ENCODE measurements around the gene SLCO2A1. TPM values are rescaled to one million over a fixed set of nuclear protein-coding genes. Genes with fewer than 3 reads are reported as not detected.

The SLCO2A1 gene
- 0.80 to 1.8 TPM (median 0.93 TPM) in 3 replicates for polyA plus RNA-seq
- 0.14 TPM for polyA plus RNA-seq (2011; ENCODE audit: low read depth)
- 0.94 and 0.96 TPM in 2 replicates for polyA plus RNA-seq (2011; cell fraction: cytosol; rRNA removed)
- polyA plus RNA-seq (2011; cell fraction: nucleus; rRNA removed): 5.6 and 9.9 TPM in 2 replicates
- 1.2 and 1.5 TPM in 2 replicates for polyA plus RNA-seq (2012; ENCODE audit: low replicate concordance)
- 1.5 to 7.7 TPM (median 2.0 TPM) in 3 replicates for polyA minus RNA-seq
- polyA minus RNA-seq (2011; cell fraction: cytosol; rRNA and poly(A)+ RNA removed): 2.9 TPM
- polyA minus RNA-seq (2011; cell fraction: nucleus; rRNA and poly(A)+ RNA removed): 2.5 and 5.5 TPM in 2 replicates

DNA sequence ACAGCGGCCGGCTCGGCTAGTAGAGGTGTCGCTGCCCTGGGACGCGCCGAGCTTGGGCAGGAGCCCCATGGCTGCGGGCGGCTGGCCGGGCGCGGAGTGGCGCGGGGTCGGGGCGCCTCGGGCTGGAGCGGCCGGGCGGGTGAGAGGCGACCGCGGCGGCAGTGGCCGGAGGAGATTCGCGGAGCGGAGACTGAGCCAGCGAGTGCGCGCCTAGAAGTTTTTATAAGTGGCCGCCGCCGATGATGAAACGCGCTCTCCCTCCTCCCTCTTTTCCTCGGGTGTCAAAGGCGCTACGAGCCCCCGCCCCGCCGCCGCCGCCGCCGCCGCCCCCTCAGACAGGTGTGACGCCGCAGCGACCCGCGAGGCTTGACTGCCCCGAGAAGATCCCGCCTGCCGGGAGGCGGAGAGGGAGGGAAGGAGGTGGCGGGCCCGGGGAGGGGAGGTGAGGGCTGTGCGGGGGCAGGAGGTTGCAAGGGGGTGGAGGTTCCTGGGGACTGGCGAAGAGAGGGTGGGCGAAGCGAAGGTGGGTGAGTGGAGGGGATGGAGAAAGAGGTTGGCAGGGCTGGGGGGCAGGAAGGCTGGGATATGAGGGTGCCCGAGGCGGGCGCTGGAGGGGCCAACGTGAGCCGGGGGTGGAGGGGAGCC lies at the start of gene SLCO2A1:
Gene SLCO2A1, minus strand, starts transcription at position 192 of the 645 bp plus-strand sequence. Its CDS starts 123 bp downstream, at position 69.
- H3K36me3 ChIP-seq (ENCODE audit: control insufficient read depth in 2 of 2, extremely low read depth in 1 of 2, insufficient read depth in 2 of 2, low read length in 2 of 2): no peaks in the 10 kb centered on the region
- H3K27ac ChIP-seq (ENCODE audit: control insufficient read depth, insufficient read depth, low read length): no peak within 1 kb of the TSS
- H3K9me1 ChIP-seq (ENCODE audit: control insufficient read depth, extremely low read depth, insufficient read depth, low read length): no peaks in the 10 kb centered on the region
- H4K20me1 ChIP-seq (ENCODE audit: control insufficient read depth, extremely low read depth, insufficient read depth, low read length): no peaks in the 10 kb centered on the region
- H3K9ac ChIP-seq (ENCODE audit: control insufficient read depth, extremely low read depth, insufficient read depth, low read length): no peak within 1 kb of the TSS
- H3K9me3 ChIP-seq (ENCODE audit: control insufficient read depth, low read depth, low read length): no peaks in the 10 kb centered on the region
- peak within 1 kb of the TSS; percentile 83 for H3K4me2 ChIP-seq (ENCODE audit: control insufficient read depth, extremely low read depth, insufficient read depth, low read depth, low read length)
- DNase-seq (ENCODE audit: low read depth, low spot score): no peak
- TF ChIP-seq EZH2 (IDR thresholded peaks at IDR 0.05; ENCODE audit: low read length): no peak
- TF ChIP-seq, protein P1, sequence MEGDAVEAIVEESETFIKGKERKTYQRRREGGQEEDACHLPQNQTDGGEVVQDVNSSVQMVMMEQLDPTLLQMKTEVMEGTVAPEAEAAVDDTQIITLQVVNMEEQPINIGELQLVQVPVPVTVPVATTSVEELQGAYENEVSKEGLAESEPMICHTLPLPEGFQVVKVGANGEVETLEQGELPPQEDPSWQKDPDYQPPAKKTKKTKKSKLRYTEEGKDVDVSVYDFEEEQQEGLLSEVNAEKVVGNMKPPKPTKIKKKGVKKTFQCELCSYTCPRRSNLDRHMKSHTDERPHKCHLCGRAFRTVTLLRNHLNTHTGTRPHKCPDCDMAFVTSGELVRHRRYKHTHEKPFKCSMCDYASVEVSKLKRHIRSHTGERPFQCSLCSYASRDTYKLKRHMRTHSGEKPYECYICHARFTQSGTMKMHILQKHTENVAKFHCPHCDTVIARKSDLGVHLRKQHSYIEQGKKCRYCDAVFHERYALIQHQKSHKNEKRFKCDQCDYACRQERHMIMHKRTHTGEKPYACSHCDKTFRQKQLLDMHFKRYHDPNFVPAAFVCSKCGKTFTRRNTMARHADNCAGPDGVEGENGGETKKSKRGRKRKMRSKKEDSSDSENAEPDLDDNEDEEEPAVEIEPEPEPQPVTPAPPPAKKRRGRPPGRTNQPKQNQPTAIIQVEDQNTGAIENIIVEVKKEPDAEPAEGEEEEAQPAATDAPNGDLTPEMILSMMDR (optimal IDR thresholded peaks at IDR 0.05 in 1 of 3, IDR thresholded peaks at IDR 0.05 in 1 of 3, conservative IDR thresholded peaks at IDR 0.05 in 1 of 3; ENCODE audit: extremely low read depth in 1 of 3, insufficient read depth in 2 of 3, low read length in 3 of 3): no peak
- peak within 1 kb of the TSS; percentile 44 to 69 (median 64) for H3K4me3 ChIP-seq (ENCODE audit: control insufficient read depth in 2 of 3, extremely low read depth in 1 of 3, insufficient read depth in 2 of 3, low read depth in 1 of 3, low read length in 3 of 3)
- peaks cover 43% of the 10 kb centered on the region for H3K27me3 ChIP-seq (ENCODE audit: control insufficient read depth, extremely low read depth, insufficient read depth, low read length)
- H3K4me1 ChIP-seq (ENCODE audit: control insufficient read depth, extremely low read depth, insufficient read depth, low read length): peaks cover 7% of the 10 kb centered on the region
- dilution Hi-C loops (cut with MboI; ENCODE audit: extremely low pct_ligation_motif_present, low sequenced_read_pairs): no loop called here
- no peaks in the 10 kb centered on the region for H3K79me2 ChIP-seq (ENCODE audit: control insufficient read depth, insufficient read depth, low read length)
- H2AFZ ChIP-seq (ENCODE audit: control insufficient read depth, low read length): peak within 1 kb of the TSS; percentile 63
- no peak for FAIRE-seq

DNA sequence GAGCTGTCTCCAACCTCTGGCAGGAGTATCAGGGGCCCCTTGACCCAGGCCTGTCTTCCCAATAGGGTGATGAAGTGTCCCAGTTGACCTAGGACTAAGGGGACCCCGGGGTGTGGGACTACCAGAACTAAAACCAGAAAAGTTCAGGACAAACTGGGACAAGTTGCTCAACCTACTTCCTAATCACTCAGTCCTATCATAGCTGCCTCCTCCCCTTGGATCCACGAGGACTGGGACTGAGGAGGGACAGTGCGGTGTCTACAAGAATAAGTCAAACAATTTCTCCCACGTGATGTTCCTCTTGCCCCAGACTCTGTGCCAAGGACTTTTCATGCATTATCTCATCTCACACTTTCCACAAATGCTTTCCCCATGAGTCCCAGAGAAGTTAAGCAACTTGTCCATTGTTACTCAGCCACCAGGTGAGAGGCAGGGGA lies 49.4 kb upstream of the SLCO2A1 start:
- H3K9me3 ChIP-seq (ENCODE audit: control insufficient read depth, low read depth, low read length): no peaks in the 10 kb centered on the region
- H4K20me1 ChIP-seq (ENCODE audit: control insufficient read depth, extremely low read depth, insufficient read depth, low read length): no peaks in the 10 kb centered on the region
- H3K9ac ChIP-seq (ENCODE audit: control insufficient read depth, extremely low read depth, insufficient read depth, low read length): no peak overlapping the region
- dilution Hi-C loops (cut with MboI; ENCODE audit: extremely low pct_ligation_motif_present, low sequenced_read_pairs): no loop called here
- H3K4me2 ChIP-seq (ENCODE audit: control insufficient read depth, extremely low read depth, insufficient read depth, low read depth, low read length): no peak overlapping the region
- FAIRE-seq (no peak), DNase-seq (ENCODE audit: low read depth, low spot score) (no peak)
- no peaks in the 10 kb centered on the region for H3K4me1 ChIP-seq (ENCODE audit: control insufficient read depth, extremely low read depth, insufficient read depth, low read length)
- H3K9me1 ChIP-seq (ENCODE audit: control insufficient read depth, extremely low read depth, insufficient read depth, low read length): no peaks in the 10 kb centered on the region
- H3K79me2 ChIP-seq (ENCODE audit: control insufficient read depth, insufficient read depth, low read length): no peaks in the 10 kb centered on the region
- TF ChIP-seq, protein P1 (optimal IDR thresholded peaks at IDR 0.05 in 1 of 3, IDR thresholded peaks at IDR 0.05 in 1 of 3, conservative IDR thresholded peaks at IDR 0.05 in 1 of 3; ENCODE audit: extremely low read depth in 1 of 3, insufficient read depth in 2 of 3, low read length in 3 of 3): no peak
- no peak for TF ChIP-seq EZH2 (IDR thresholded peaks at IDR 0.05; ENCODE audit: low read length)
- H3K27me3 ChIP-seq (ENCODE audit: control insufficient read depth, extremely low read depth, insufficient read depth, low read length): no peaks in the 10 kb centered on the region
- H3K4me3 ChIP-seq (ENCODE audit: control insufficient read depth in 2 of 3, extremely low read depth in 1 of 3, insufficient read depth in 2 of 3, low read depth in 1 of 3, low read length in 3 of 3): no peak overlapping the region
- H2AFZ ChIP-seq (ENCODE audit: control insufficient read depth, low read length): no peak overlapping the region
- no peaks in the 10 kb centered on the region for H3K36me3 ChIP-seq (ENCODE audit: control insufficient read depth in 2 of 2, extremely low read depth in 1 of 2, insufficient read depth in 2 of 2, low read length in 2 of 2)
- no peak overlapping the region for H3K27ac ChIP-seq (ENCODE audit: control insufficient read depth, insufficient read depth, low read length)

All from keratinocyte (primary cell).